DMS153 (cell line): ENCODE measurements around the gene TBKBP1.
"Not testable (repeated sequence)": the region's sequence is repeated elsewhere in the genome, so short reads cannot be mapped to it uniquely, and the experiment has no call there.

ENCODE experiments used
- DNase-seq: peaks from one replicate; lab custom pipeline; 2025; lab: John Stamatoyannopoulos, UW

Gene TBKBP1

DNA sequence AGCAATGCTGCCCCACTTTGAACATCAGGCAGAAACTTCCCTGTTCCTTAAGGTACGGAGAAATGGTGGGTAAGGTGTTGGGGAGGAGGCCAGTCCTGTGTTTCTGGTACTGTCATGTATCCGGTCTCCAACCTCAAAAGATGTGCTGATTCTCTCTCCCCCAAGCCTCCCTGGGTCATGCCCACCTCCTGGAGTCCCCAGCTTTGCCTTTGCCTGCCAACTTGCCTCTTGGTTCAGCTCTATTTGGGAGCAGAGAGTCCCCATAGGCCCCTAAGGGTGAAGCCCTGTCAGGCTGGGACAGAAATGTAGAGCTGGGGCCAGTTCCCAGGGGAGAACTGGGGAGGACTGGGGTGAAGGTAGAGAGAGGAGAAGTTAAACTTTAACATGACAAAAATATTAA, 37.4 kb downstream of the TBKBP1 start:
- no peak for DNase-seq

DNA sequence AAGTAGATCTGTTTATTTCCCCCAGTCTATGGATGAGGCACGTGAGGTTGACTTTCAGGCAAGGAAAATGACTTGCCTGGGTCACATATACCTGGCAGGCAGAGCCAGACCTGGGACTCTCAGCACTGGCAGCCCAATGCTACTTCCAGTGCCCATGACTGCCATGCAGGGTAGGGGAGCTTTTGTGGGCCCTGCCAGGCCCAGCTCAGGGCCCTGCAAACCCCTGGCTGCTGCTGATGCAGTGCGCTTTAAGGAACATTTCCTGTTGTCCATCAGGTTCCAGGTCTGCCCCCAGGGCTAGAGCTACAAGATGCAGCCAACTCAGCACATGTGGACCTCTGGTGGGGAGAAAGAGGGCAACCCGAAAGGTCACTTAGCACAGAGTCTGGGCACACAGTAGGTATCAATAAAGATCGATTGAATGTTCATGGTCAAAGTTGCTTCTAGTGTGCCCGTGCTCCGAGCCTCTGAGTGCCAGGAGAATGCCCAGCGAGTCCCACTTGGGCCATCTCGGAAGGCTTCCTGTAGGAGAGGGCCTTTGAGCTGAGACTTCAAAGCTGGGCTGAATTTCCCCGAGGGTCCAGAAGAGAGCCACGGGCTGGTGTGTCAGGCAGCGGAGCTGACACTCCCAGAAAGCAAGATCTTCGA, 38.6 kb downstream of the TBKBP1 start:
- no peak for DNase-seq

DNA sequence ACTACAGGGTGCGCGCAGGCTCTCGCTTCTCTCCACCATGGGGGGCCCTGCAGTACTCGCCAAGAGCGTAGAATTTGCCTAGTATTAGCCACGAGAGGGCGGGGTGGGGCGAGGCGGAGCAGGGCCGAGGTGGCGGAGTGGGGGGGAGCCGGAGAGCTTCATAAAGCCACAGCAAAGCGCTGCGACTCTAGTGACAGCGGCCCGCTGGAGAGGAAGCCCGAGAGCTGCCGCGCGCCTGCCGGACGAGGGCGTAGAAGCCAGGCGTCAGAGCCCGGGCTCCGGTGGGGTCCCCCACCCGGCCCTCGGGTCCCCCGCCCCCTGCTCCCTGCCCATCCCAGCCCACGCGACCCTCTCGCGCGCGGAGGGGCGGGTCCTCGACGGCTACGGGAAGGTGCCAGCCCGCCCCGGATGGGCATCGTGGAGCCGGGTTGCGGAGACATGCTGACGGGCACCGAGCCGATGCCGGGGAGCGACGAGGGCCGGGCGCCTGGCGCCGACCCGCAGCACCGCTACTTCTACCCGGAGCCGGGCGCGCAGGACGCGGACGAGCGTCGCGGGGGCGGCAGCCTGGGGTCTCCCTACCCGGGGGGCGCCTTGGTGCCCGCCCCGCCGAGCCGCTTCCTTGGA, 39.2 kb downstream of the TBKBP1 start, which contains the start of gene TBX21:
Gene TBX21 (plus strand): TSS at position 190 of the 627 bp plus-strand sequence. CDS start 219 bp downstream, at position 409.
- DNase-seq: no peak

DNA sequence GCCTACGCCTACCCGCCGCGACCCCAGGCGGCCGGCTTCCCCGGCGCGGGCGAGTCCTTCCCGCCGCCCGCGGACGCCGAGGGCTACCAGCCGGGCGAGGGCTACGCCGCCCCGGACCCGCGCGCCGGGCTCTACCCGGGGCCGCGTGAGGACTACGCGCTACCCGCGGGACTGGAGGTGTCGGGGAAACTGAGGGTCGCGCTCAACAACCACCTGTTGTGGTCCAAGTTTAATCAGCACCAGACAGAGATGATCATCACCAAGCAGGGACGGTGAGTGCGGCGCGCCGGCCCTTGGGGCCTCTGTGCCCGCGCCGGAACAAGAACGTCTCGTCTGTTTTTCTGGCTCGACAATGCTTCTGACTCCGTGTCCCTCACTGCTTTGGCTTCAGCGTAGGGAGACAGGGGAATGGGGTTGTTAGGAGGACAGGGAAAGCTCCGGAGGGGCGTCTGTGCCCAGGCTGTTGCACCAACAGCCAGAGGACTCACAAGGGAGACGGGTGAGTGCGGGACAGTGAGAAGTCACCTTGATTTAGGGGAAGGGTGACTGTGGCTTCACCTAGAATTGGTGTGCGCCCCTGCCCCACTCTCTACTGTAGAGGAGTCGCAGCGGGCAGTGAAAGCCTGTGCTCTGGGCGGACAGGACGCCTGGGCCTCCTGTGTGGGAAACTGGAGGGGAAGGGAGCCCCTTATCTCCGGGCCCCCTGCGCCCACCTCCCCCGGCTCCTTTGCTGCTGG, 39.9 kb downstream of the TBKBP1 start:
- no peak for DNase-seq

DNA sequence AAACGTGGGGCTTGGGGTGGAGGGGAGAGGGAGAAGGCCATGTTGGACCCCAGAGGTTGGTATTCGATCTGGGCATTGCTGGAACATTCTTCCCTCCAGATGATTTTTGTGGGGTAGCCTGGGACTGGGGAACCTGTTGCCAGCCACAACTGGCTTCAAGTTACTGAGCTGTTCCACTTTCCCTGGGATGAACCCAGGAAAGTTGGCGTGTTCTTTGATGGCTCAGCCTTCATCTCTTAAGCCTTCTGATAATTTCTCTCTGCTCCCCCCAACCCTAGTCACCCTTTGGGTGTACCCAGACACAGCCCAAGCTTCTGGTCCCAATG, 41.1 kb downstream of the TBKBP1 start:
- DNase-seq: no peak

DNA sequence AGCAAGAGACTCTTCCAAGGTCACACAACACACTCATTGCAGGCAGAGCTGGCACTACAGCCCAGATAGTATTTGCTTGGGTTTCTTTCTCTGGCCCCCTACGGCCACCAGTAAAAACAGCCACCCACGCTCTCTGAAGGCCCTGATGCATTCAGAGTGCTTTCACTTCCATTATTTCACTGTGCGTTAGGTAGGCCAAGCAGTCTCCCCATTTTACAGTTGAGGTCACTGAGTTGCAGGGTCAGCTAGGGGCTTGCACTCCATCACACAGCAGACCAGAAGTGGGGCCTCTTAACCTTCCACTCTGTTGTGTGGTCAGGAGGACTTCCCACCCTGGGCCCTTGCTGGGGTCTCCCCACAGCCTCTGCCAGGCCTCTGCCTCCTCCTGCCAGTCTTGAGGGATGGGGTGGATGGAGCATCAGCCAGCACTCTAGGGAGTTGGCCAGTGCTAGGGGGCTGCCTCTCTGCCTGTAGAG, 41.6 kb downstream of the TBKBP1 start:
- no peak for DNase-seq

DNA sequence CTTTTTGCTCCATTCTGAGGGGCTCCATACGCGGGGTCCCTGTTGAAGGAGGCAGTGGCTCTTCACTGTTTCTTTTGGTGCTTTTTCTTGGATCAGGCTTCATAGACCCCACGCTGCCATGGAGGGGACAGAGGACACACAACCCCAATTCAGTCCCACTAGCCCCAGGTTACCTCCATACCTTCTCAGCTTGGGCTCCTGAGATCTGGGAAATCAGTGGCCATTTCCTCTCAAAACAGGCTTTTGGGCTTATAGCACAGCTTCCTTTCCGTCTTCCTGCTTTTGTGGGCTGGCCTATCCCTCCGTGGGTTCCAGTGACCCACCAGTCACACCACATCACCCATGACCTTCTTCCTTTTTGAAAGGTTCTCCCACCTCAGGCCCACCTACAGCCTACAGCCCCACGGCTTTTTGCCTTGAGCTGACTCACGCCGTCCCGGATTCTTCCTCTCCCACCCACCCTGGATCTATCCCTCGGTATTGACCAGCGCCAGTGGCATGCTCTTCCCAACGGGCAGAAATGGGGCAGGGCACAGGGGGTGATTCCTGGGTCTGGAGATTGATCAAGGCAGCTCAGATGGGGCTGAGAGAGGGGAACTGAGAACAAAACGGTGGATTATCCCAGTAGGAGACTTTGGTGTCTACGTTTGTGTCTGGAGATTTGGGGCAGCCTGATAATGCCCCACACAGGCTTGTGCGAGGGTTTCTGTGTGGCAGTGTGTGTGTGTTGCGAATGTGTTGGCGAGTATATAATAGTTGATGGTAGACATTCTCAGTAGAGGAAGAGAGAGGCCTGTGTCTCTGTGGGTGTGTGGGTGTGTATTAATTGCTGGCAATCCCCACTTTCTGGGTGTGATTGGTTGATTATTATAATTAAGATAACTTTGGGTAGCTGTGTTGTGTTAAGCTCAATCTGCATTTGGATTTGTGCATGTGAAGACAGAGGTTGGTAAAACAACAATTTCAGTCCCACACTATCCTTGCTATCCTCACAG, 42.8 kb downstream of the TBKBP1 start:
- no peak for DNase-seq

DNA sequence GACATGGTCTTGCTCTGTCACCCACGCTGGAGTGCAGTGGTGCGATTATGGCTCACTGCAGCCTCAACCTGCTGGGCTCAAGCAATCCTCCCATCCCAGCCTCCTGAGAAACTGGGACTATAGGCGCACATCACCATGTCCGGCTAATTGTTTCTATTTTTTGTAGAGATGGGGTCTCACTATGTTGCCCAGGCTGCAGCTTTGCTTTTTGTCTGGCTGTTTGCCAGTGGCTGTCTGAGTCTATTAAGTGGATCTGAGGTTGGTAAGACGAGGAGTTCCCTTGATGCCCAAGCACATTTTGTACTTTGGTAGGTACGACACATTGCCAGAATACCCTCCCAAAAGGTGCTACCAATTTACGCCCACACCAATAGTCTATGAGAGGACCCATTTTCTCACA, 44.2 kb downstream of the TBKBP1 start:
- DNase-seq: no peak

DNA sequence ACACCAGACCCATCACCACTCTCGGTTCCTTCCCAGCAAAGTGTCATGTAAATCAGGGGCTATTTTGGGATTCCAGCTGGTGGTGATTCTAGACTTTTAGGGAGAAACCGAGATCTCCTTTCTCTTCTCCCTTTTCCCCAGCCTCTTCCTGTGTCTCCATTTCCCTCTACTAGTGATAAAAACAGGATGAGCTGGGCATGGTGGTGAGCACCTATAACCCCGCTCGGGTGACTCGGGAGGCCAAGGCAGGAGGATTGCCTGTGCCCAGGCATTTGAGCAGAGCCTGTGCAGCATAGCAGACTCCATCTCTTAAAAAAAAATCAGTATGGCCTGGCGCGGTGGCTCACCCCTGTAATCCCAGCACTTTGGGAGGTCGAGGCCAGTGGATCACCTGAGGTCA, 45.2 kb downstream of the TBKBP1 start:
- DNase-seq: no peak

DNA sequence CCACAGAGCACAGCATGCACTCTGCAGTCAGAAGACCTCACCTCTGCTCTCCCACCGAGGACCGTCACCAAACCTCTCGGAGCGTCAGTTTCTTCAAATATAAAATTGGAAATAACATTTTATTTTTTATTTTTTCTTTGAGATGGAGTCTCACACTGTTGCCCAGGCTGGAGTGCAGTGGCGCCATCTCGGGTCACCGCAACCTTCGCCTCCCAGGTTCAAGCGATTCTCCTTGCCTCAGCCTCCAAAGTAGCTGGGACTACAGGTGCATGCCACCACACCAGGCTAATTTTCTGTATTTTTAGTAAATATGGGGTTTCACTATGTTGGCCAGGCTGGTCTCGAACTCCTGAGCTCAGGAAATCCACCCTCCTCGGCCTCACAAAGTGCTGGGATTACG, 46.0 kb downstream of the TBKBP1 start:
- not testable (repeated sequence) for DNase-seq

DNA sequence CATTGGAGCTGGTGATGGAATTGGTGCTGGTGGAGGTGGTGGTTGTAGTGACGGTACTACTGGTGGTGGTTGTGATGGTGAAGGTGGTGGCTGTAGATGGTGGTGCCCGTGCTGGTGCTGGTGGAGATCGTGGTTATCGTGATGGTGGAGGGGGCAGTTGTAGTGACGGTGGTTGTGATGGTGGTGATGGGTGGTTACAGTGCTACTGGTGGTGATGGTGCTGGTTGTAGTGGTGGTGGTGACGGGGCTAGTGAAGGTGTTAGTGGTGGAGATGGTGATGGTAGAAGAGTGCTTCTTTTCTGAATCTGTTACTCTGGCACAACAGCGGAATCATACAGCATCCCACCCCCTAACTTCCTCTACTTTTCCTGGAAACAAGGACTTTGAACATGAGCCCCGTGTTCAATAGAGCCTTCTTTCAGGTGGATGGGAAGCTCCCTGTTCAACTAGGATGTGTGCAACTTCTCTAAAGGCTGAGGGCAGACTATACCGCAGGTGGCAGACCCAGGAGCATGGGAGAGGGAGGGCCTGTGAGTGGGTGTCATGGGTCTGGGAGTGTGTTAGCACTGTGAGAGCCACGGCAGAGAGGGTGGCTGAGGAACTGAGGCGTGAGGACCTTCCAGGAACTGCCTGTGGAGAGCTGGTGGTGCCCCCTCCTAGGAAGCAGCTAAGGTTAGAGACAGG, 47.3 kb downstream of the TBKBP1 start:
- DNase-seq: no peak

DNA sequence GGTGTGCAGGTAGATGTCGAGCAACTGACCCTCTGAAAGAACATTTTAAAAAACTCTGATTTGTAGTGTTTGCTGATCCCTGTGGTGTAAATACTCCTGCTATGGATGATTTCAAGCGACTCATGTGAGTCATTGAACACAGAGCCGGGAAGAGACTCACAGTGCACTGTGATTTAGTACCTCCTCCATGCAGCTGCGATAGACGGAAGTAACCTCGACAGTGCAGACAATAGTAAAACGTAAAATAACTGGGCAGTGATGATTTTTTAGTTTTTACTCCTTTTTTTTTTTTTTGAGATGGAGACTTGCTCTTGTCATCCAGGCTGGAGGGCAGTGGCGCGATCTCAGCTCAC, 47.8 kb downstream of the TBKBP1 start:
- no peak for DNase-seq

DNA sequence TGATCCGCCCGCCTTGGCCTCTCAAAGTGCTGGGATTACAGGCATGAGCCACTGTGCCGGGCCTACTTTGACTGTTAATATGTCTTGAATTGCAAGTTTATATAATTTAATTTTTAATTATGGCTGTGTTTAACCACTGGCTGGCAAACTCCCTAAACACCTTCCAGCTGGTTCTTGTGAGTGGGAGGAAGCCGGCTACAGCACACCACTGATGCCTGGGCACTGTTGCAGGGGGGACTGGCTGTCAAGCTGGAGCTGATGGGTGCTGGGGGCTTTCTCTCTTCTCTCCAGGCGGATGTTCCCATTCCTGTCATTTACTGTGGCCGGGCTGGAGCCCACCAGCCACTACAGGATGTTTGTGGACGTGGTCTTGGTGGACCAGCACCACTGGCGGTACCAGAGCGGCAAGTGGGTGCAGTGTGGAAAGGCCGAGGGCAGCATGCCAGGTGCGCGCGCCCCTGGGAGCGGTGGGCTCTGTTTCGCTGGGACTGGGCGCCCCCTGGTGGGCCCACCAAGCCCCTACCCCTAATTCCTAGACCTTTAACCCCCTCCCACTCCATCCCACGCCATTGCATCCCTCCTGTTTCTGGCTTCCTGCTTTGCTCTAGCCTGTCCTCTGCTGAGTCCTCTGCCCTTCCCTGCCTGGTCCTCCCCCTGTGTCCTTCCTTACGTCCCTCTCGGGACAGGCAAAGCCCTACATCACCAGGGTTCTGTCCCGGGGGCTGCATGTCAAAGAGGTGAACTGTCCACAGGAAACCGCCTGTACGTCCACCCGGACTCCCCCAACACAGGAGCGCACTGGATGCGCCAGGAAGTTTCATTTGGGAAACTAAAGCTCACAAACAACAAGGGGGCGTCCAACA, 48.6 kb downstream of the TBKBP1 start:
- no peak for DNase-seq

DNA sequence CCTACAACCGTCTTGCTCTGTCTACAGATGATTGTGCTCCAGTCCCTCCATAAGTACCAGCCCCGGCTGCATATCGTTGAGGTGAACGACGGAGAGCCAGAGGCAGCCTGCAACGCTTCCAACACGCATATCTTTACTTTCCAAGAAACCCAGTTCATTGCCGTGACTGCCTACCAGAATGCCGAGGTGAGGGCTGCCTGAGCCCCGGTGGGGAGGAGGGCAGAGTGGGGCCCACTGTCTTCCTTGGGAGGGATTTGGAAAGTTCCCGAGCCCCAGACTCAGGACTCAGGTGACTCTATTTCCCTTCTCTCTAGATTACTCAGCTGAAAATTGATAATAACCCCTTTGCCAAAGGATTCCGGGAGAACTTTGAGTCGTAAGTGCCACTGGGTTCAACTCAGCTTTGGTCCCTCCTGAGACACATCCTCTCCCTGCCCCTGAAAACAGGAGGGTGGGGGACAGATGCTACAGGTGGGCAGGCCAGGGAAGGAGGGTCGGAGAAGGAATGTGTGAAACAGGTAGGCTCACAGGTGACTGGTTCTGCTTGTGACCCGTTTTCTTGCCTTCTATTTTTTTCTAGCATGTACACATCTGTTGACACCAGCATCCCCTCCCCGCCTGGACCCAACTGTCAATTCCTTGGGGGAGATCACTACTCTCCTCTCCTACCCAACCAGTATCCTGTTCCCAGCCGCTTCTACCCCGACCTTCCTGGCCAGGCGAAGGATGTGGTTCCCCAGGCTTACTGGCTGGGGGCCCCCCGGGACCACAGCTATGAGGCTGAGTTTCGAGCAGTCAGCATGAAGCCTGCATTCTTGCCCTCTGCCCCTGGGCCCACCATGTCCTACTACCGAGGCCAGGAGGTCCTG, 50.4 kb downstream of the TBKBP1 start:
- DNase-seq: no peak

DNA sequence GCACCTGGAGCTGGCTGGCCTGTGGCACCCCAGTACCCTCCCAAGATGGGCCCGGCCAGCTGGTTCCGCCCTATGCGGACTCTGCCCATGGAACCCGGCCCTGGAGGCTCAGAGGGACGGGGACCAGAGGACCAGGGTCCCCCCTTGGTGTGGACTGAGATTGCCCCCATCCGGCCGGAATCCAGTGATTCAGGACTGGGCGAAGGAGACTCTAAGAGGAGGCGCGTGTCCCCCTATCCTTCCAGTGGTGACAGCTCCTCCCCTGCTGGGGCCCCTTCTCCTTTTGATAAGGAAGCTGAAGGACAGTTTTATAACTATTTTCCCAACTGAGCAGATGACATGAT, 51.0 kb downstream of the TBKBP1 start:
- no peak for DNase-seq

DNA sequence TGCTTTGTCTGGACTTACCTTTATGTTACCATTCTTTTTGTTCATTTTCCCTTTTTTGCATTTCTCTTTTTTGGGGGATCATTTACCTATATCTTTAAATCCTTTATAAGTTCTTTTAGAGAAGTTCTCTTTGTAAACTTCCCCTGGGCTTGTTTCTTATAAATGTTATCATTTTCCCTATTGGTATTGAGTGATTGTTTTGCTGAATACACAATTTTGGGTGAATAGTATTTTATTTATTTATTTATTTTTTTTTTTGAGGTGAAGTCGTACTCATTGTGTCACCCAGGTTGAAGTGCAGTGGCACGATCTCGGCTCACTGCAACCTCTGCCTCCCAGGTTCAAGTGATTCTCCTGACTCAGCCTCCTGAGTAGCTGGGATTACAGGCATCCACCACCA, 57.5 kb downstream of the TBKBP1 start:
- no peak for DNase-seq

DNA sequence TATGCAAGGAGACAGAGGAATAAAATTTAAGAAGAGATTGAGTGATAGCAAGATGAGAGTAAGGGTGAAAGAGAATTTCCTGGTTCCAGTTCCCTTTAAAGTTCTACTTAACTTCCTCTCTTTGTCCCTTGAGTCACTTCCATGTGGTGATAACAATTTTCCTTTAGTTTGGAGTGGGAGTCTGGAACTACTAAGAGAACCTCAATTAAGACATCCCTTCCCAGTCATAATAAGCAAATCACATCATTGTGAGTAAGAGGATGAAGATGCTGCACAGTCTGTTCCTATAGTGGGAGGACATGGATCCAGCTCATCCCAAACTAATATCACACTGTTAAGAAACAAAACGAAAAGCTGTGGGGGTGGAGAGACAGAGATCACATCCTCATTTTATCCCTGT, 63.4 kb downstream of the TBKBP1 start:
- no peak for DNase-seq

DNA sequence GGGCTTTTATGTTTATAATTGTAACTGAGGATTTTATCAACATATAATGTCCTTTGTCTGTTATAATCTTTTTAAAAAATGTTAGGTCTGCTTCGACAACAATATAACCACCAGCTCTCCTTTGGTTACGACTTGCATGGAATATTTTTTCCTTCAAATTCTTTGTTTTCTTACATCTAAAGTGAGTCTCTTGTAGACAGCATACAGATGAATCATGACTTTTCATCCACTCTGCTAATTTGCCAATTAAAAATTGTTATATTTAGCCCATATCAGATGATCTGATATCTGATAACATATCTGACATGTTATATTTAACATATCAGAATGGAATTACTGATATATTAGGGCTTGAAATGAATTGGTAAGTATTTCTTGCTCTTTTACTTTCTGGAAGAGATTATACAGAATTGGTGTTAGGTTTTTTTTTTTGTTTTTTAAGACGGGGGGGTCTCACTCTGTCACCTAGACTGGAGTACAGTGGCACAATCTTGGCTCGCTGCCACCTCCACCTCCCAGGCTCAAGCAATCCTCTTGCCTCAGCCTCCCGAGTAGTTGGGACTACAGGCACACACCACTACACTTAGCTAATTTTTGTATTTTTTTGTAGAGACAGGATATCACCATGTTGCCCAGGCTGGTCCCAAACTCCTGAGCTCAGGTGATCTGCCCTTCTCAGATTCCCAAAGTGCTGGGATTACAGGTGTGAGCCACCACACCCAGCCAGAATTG, 66.6 kb downstream of the TBKBP1 start:
- DNase-seq: no peak
